GM12878 (cell line): ENCODE results near the gene DNAH8. TPM values are rescaled to one million over a fixed set of nuclear protein-coding genes. Genes with fewer than 3 reads are reported as not detected.

Experiments
- ATAC-seq: fragments of 200-7000 bp; cut with Tn5 transposase; 3 replicates; pipeline ENCODE4 v1.9.1; 2020; ENCODE audit warnings: mild to moderate bottlenecking, moderate library complexity
- BruUV-seq: library from RNA; stranded (reverse); fragments of 400-500 nt; replicated peaks from 2 replicates; lab custom pipeline; 2021; lab: Mats Ljungman, UMichigan
- CTCF ChIA-PET: fragments of 300-600 bp; sonication (Branson Sonifier 250); formaldehyde crosslinking; extraction: SDS; loops from one replicate; lab custom pipeline; 2021; ENCODE audit warnings: inconsistent platforms; lab: Yijun Ruan, JAX
- POLR2A ChIA-PET: fragments of 350-600 bp; formaldehyde crosslinking; extraction: SDS; loops from one replicate; lab custom pipeline; 2021; ENCODE audit warnings: inconsistent platforms; lab: Charles Lee
- RAD21 ChIA-PET: fragments of 300-600 bp; sonication (Branson Sonifier 250); formaldehyde crosslinking; loops from one replicate; lab custom pipeline; 2023; ENCODE audit warnings: antibody characterized with exemption; ENCODE audit not compliant: unreplicated experiment; lab: Charles Lee
- SMC1A ChIA-PET: fragments of 300-600 bp; sonication (Branson Sonifier 250); formaldehyde crosslinking; loops from one replicate; lab custom pipeline; 2023; ENCODE audit not compliant: unreplicated experiment, uncharacterized antibody; lab: Charles Lee
- DNase-seq: peaks from one replicate; pipeline ENCODE4 v3.0.0-alpha.2; 2011; ENCODE audit warnings: low read depth, low spot score
- FAIRE-seq: peaks from 3 replicates; lab custom pipeline; 2011; peaks lifted over from hg19 to GRCh38; lab: Jason Lieb, UNC
- H2AFZ ChIP-seq: 2 replicates; pipeline ENCODE4 v1.6.0; 2011; ENCODE audit warnings: low read depth, low read length, control low read depth; ENCODE audit not compliant: control insufficient read depth
- H3K27ac ChIP-seq: 2 replicates; pipeline ENCODE4 v1.5.1; 2011; ENCODE audit warnings: control low read depth; ENCODE audit not compliant: control insufficient read depth, insufficient read depth
- H3K27me3 ChIP-seq, 2 experiments: replicated peaks in 1 of 2; 2 replicates each; pipeline versions ENCODE4 v1.6.0 to v1.6.1; 2011; ENCODE audit warnings: low read length in 1 of 2; ENCODE audit not compliant: control insufficient read depth in 2 of 2, insufficient read depth in 2 of 2
- H3K36me3 ChIP-seq, 2 experiments: 2 replicates each; pipeline ENCODE4 v1.5.1; 2011; ENCODE audit warnings: low read length in 1 of 2; ENCODE audit not compliant: control insufficient read depth in 2 of 2, insufficient read depth in 2 of 2
- H3K4me1 ChIP-seq: 2 replicates; pipeline ENCODE4 v1.6.1; 2011; ENCODE audit warnings: mild to moderate bottlenecking, low read length, moderate library complexity, mixed read lengths; ENCODE audit not compliant: control insufficient read depth, insufficient read depth
- H3K4me2 ChIP-seq: 2 replicates; pipeline ENCODE4 v1.6.0; 2011; ENCODE audit warnings: control low read depth; ENCODE audit not compliant: control insufficient read depth, insufficient read depth
- H3K4me3 ChIP-seq: fragments of 200-600 bp; sonication (generic); 2 replicates; pipeline ENCODE4 v1.5.1; 2016
- H3K79me2 ChIP-seq: 2 replicates; pipeline ENCODE4 v1.6.0; 2011; ENCODE audit warnings: low read length; ENCODE audit not compliant: control insufficient read depth, insufficient read depth
- H3K9ac ChIP-seq: 2 replicates; pipeline ENCODE4 v1.8.0; 2011; ENCODE audit warnings: low read length, control low read depth, mixed read lengths; ENCODE audit not compliant: control insufficient read depth, insufficient read depth
- H3K9me3 ChIP-seq: replicated peaks from 3 replicates; pipeline ENCODE4 v1.5.1; 2011; ENCODE audit warnings: mild to moderate bottlenecking, low read length; ENCODE audit not compliant: control insufficient read depth, insufficient read depth
- H4K20me1 ChIP-seq: 2 replicates; pipeline ENCODE4 v1.6.0; 2011; ENCODE audit not compliant: control insufficient read depth, insufficient read depth
- BMI1 ChIP-seq: fragments of 450-650 bp; IDR thresholded peaks from 2 replicates; pipeline ENCODE4 v1.6.1; 2016; ENCODE audit warnings: mild to moderate bottlenecking, moderate library complexity, borderline replicate concordance
- E2F8 ChIP-seq: fragments of 450-650 bp; IDR thresholded peaks from 2 replicates; pipeline ENCODE4 v1.6.1; 2018; ENCODE audit warnings: mild to moderate bottlenecking, low read depth, moderate library complexity; ENCODE audit not compliant: partially characterized antibody
- EP300 ChIP-seq, 2 experiments: fragments of 150-350 bp in 1 of 2; IDR thresholded peaks; 2 replicates each; pipeline ENCODE4 v1.6.1; 2011 to 2012; ENCODE audit warnings: low read depth in 2 of 2, low read length in 2 of 2, borderline replicate concordance in 1 of 2, improper control_type of control experiment in 1 of 2, inconsistent platforms in 1 of 2; ENCODE audit not compliant: control insufficient read depth in 1 of 2
- IKZF2 ChIP-seq, 2 experiments: fragments of 450-650 bp; IDR thresholded peaks; 2 replicates each; pipeline ENCODE4 v1.6.1; 2017; ENCODE audit warnings: mild to moderate bottlenecking in 2 of 2, moderate library complexity in 2 of 2
- RUNX3 ChIP-seq: IDR thresholded peaks from 2 replicates; pipeline ENCODE4 v1.6.1; 2012; ENCODE audit warnings: low read length, inconsistent platforms
- SP1 ChIP-seq: IDR thresholded peaks from one replicate; pipeline ENCODE4 v1.6.1; 2011; ENCODE audit warnings: low read depth, low read length
- TAF1 ChIP-seq: IDR thresholded peaks from 2 replicates; pipeline ENCODE4 v1.6.1; 2011; ENCODE audit warnings: mild to moderate bottlenecking, low read depth, low read length, borderline replicate concordance
- ZNF274 ChIP-seq: IDR thresholded peaks from one replicate; pipeline ENCODE4 v1.8.0; 2011; ENCODE audit not compliant: insufficient read length, insufficient read depth
- WGBS: methylation state at CpG from one replicate; pipeline ENCODE4 v1.1.6; 2016; ENCODE audit warnings: low lambda C conversion rate; ENCODE audit not compliant: insufficient replicate concordance, insufficient coverage; ENCODE audit errors: missing lambda C conversion rate; 5-methylcytosine and 5-hydroxymethylcytosine counted together
- in situ Hi-C: fragments of 300-500 bp; cut with MboI; formaldehyde crosslinking; loops from 9 replicates; pipeline ENCODE4 v1.14.3; 2018; ENCODE audit warnings: mixed read lengths
- intact Hi-C: fragments of 100-400 bp; cut with micrococcal nuclease; formaldehyde crosslinking; loops from one replicate; pipeline ENCODE4 v1.14.2; 2022; ENCODE audit not compliant: unreplicated experiment
- polyA plus RNA-seq, 11 experiments: library from polyadenylated mRNA; depleted of rRNA in 4 of 11; unstranded in 6 of 11; stranded (reverse) in 5 of 11; fragments of >200 nt; fragmentation: Nextera tagmentation in 4 of 11; fragmentation: Illumina TruSeq in 1 of 11; extraction: Ambion mirVana in 4 of 11; extraction: Trizol in 1 of 11; gene quantifications; 1 replicate in 1 of 11; 2 replicates in 10 of 11; pipeline versions ENCODE4 v1.2.1 to v1.2.3, GENCODE V29; 2011 to 2016; ENCODE audit warnings: inconsistent platforms in 2 of 11, missing spikeins in 2 of 11, low read depth in 1 of 11
- total RNA-seq, 4 experiments: library from RNA; depleted of rRNA in 3 of 4; stranded (reverse); fragments of >200 nt in 3 of 4; fragmentation: Illumina TruSeq in 1 of 4; extraction: Trizol in 1 of 4; gene quantifications; 2 replicates each; pipeline versions ENCODE4 v1.2.1 to v1.2.3, GENCODE V29; 2013 to 2021
- TF ChIP-seq, protein P1 (sequence below): IDR thresholded peaks from 2 replicates; pipeline ENCODE4 v1.6.1; 2012; ENCODE audit warnings: improper control_type of control experiment, low read depth, low read length; ENCODE audit not compliant: insufficient replicate concordance
- TF ChIP-seq, protein P2 (sequence below): fragments of 450-650 bp; IDR thresholded peaks from 2 replicates; pipeline ENCODE4 v1.6.1; 2017; ENCODE audit warnings: mild to moderate bottlenecking, low read depth, inconsistent platforms; ENCODE audit not compliant: poor library complexity, severe bottlenecking

The DNAH8 gene
- total and polyA plus RNA-seq, 10 of the 15 experiments (the other 5 are each of a cell fraction or from before 2014, with no cell fraction given) = 0.02 to 0.34 (median 0.10) TPM; not detected in 3

DNA sequence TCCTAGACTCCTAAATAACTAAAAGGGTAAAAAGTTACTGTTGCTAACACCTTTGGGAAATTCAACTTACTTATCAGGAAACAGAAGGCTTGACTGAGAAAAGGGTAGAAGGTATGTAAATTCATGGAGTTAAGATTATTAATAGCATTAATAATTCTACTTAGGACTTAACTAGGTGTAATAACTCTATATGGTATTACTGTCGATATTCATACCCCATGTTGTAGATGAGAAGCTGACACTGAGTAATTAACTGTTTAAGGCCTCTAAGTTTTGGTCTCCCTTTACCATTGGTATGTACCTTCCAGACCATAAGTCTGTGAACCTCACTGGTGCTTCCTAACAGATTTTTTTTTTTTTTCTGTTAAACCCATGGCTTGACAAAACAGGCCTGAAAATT lies 27.6 kb upstream of the DNAH8 start (continued):
- no peak for TF ChIP-seq E2F8

DNA sequence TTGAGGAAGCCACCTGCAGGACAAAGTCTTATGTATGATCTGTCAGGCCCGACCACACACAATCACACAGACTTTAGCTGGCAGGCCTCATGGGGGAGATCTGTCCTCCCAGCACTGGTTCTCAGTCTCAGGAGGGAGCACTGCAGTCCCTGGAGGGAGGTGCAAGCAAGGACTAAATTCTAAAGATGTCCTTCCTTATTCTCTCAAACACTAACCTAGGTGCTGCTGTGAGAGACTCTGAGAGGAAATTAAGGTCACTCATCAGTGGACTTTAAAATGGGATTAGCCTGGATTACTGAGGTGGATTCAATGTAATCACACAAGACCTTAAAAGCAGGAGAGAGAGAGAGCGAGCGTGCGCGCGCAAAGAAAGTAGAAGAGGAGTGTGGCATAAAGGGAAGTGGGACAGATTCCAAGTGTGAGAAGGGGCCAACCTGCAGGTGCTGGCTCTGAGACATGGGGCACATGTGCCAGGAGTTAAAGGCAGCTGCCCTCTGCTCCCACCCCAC lies 26.5 kb upstream of the DNAH8 start:
- Histone ChIP-seq H3K9me3 (no peaks in the 10 kb centered on the region; the same call in 2 of the 3 replicates), H3K9ac (peak overlapping the region; percentile 58), H3K4me1 (peaks cover 13% of the 10 kb centered on the region), H3K36me3 (peaks cover 0 to 6% of the 10 kb centered on the region in 2 experiments; a peak in 2 of 4 replicates), H2AFZ (peak overlapping the region; percentile 80), H3K4me2 (peak overlapping the region; percentile 62), H4K20me1 (no peaks in the 10 kb centered on the region), H3K4me3 (peak overlapping the region; percentile 28; the same call in 1 of the 2 replicates), H3K27ac (peak overlapping the region; percentile 65), H3K27me3 (no peaks in the 10 kb centered on the region), H3K79me2 (peaks cover 27% of the 10 kb centered on the region)
- no TSS peak for BruUV-seq
- CTCF ChIA-PET = interaction anchor here (0.9 to 2.4 kb wide), 9 partner anchors 9 to 311 kb away, joined by 3 to 8 read pairs (median 3); partner anchors contain the start of gene GLO1
- FAIRE-seq (no peak), ATAC-seq (peak; percentile 96), DNase-seq (peak; percentile 59)
- in situ Hi-C loops (no loop called here), intact Hi-C loops (no loop called here)
- RAD21 ChIA-PET = interaction anchor here (0.6 to 1.7 kb wide), 14 partner anchors 9 to 859 kb away, joined by 3 to 10 read pairs (median 3); partner anchors contain the start of genes BTBD9 and GLO1
- SMC1A ChIA-PET = interaction anchor here (0.6 to 2.0 kb wide), 9 partner anchors 7 to 229 kb away, joined by 3 to 14 read pairs (median 4); no protein-coding TSS in a partner anchor
- POLR2A ChIA-PET = interaction anchor here (0.6 to 1.5 kb wide), 4 partner anchors 11 to 1129 kb away, joined by 3 to 5 read pairs (median 4); no protein-coding TSS in a partner anchor
- 81% methylated on average over 6 of the region's 6 CpGs for WGBS
- TF ChIP-seq ZNF274 (no peak), IKZF2 (IDR thresholded peaks at IDR 0.05) (peak; percentile 39 to 41; a peak in 2 of 4 replicates), BMI1 (no peak), SP1 (no peak), RUNX3 (peak; percentile 31; the same call in 1 of the 2 replicates), EP300 (IDR thresholded peaks at IDR 0.05; ENCODE audit: borderline replicate concordance in 1 of 2, control insufficient read depth in 1 of 2, low read depth in 2 of 2, low read length in 2 of 2) (no peak), TAF1 (no peak)
- TF ChIP-seq, protein P1, sequence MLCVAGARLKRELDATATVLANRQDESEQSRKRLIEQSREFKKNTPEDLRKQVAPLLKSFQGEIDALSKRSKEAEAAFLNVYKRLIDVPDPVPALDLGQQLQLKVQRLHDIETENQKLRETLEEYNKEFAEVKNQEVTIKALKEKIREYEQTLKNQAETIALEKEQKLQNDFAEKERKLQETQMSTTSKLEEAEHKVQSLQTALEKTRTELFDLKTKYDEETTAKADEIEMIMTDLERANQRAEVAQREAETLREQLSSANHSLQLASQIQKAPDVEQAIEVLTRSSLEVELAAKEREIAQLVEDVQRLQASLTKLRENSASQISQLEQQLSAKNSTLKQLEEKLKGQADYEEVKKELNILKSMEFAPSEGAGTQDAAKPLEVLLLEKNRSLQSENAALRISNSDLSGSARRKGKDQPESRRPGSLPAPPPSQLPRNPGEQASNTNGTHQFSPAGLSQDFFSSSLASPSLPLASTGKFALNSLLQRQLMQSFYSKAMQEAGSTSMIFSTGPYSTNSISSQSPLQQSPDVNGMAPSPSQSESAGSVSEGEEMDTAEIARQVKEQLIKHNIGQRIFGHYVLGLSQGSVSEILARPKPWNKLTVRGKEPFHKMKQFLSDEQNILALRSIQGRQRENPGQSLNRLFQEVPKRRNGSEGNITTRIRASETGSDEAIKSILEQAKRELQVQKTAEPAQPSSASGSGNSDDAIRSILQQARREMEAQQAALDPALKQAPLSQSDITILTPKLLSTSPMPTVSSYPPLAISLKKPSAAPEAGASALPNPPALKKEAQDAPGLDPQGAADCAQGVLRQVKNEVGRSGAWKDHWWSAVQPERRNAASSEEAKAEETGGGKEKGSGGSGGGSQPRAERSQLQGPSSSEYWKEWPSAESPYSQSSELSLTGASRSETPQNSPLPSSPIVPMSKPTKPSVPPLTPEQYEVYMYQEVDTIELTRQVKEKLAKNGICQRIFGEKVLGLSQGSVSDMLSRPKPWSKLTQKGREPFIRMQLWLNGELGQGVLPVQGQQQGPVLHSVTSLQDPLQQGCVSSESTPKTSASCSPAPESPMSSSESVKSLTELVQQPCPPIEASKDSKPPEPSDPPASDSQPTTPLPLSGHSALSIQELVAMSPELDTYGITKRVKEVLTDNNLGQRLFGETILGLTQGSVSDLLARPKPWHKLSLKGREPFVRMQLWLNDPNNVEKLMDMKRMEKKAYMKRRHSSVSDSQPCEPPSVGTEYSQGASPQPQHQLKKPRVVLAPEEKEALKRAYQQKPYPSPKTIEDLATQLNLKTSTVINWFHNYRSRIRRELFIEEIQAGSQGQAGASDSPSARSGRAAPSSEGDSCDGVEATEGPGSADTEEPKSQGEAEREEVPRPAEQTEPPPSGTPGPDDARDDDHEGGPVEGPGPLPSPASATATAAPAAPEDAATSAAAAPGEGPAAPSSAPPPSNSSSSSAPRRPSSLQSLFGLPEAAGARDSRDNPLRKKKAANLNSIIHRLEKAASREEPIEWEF = peak; percentile 88
- TF ChIP-seq, protein P2, sequence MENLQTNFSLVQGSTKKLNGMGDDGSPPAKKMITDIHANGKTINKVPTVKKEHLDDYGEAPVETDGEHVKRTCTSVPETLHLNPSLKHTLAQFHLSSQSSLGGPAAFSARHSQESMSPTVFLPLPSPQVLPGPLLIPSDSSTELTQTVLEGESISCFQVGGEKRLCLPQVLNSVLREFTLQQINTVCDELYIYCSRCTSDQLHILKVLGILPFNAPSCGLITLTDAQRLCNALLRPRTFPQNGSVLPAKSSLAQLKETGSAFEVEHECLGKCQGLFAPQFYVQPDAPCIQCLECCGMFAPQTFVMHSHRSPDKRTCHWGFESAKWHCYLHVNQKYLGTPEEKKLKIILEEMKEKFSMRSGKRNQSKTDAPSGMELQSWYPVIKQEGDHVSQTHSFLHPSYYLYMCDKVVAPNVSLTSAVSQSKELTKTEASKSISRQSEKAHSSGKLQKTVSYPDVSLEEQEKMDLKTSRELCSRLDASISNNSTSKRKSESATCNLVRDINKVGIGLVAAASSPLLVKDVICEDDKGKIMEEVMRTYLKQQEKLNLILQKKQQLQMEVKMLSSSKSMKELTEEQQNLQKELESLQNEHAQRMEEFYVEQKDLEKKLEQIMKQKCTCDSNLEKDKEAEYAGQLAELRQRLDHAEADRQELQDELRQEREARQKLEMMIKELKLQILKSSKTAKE = peak; percentile 44
